ENCODE measurements around the gene AUTS2. TPM values are rescaled to one million over a fixed set of nuclear protein-coding genes. Genes with fewer than 3 reads are reported as not detected.

Gene AUTS2
- total and polyA plus RNA-seq, 2 of the 8 experiments (the other 6 are each of a cell fraction or from before 2014, with no cell fraction given): 25.9 to 101 TPM

- Histone ChIP-seq H2AFZ (ENCODE audit: low read length) (no peak overlapping the region), H2AK5ac (ENCODE audit: low read depth, low read length) (no peak overlapping the region), H2BK15ac (ENCODE audit: low read length) (no peak overlapping the region), H4K8ac (ENCODE audit: extremely low read depth, insufficient read depth, low read length) (no peak overlapping the region), H3K27me3 (replicated peaks in 1 of 4; ENCODE audit: control insufficient read depth in 3 of 4, extremely low read depth in 1 of 4, insufficient read depth in 3 of 4, low read length in 3 of 4) (no peaks in the 10 kb centered on the region), H4K20me1 (replicated peaks in 1 of 2; ENCODE audit: control insufficient read depth in 1 of 2, insufficient read depth in 2 of 2, low read length in 2 of 2) (no peaks in the 10 kb centered on the region), H3K4me3 (ENCODE audit: extremely low read depth in 1 of 4, insufficient read depth in 2 of 4, low read depth in 3 of 4, low read length in 4 of 4) (no peak overlapping the region), H3K9ac (replicated peaks in 1 of 4; ENCODE audit: extremely low read depth in 1 of 4, low read depth in 3 of 4, low read length in 3 of 4) (no peak overlapping the region), H3K79me2 (ENCODE audit: control insufficient read depth in 1 of 2, insufficient read depth in 2 of 2, low read length in 2 of 2) (no peaks in the 10 kb centered on the region), H3K4me2 (ENCODE audit: insufficient read depth in 1 of 2, low read depth in 2 of 2, low read length in 2 of 2) (no peak overlapping the region), H3K4me1 (replicated peaks in 1 of 4; ENCODE audit: control insufficient read depth in 3 of 4, insufficient read depth in 4 of 4, low read length in 3 of 4) (peaks cover 0 to 10% (median 6%) of the 10 kb centered on the region in 4 experiments; a peak in 3 of 7 replicates), H3K9me3 (ENCODE audit: insufficient read depth in 2 of 2, low read depth in 1 of 2, low read length in 1 of 2) (no peaks in the 10 kb centered on the region), H3K56ac (replicated peaks; ENCODE audit: insufficient read length, low read depth, low read length) (no peak overlapping the region), H3K14ac (ENCODE audit: insufficient read length) (no peak overlapping the region), H3K79me1 (ENCODE audit: low read depth, low read length) (no peaks in the 10 kb centered on the region), H2BK5ac (ENCODE audit: low read depth, low read length) (no peak overlapping the region), H2BK20ac (ENCODE audit: low read length) (no peak overlapping the region), H3K18ac (ENCODE audit: extremely low read depth, low read length) (no peak overlapping the region), H2BK120ac (replicated peaks; ENCODE audit: low read depth, low read length) (no peak overlapping the region), H3K36me3 (ENCODE audit: control insufficient read depth in 2 of 4, insufficient read depth in 4 of 4, low read length in 3 of 4) (no peaks in the 10 kb centered on the region), H4K91ac (replicated peaks; ENCODE audit: insufficient read length, low read length) (no peak overlapping the region), H3K23ac (ENCODE audit: insufficient read length) (no peak overlapping the region), H3K23me2 (ENCODE audit: low read depth, low read length) (no peaks in the 10 kb centered on the region), H3K4ac (replicated peaks; ENCODE audit: insufficient read length, low read depth, low read length) (no peak overlapping the region), H2BK12ac (ENCODE audit: low read depth, low read length) (no peak overlapping the region), H3K27ac (ENCODE audit: low read depth, low read length) (no peak overlapping the region), H4K5ac (ENCODE audit: insufficient read length, low read depth, low read length) (no peak overlapping the region)
- CTCF ChIA-PET (ENCODE audit: partially characterized antibody): interaction anchor here (0.5 to 1.7 kb wide), 12 partner anchors 12 to 141 kb away, joined by 3 to 6 read pairs (median 3); no protein-coding TSS in a partner anchor
- TF ChIP-seq RAD21 (IDR thresholded peaks at IDR 0.05 in 1 of 2, conservative IDR thresholded peaks at IDR 0.05 in 1 of 2; ENCODE audit: low read depth in 2 of 2, low read length in 2 of 2) (peak; percentile 24 to 45), TAF1 (IDR thresholded peaks at IDR 0.05; ENCODE audit: low read depth, low read length) (no peak), ASH2L (IDR thresholded peaks at IDR 0.05; ENCODE audit: low read length) (no peak)
- TF ChIP-seq, protein P1, sequence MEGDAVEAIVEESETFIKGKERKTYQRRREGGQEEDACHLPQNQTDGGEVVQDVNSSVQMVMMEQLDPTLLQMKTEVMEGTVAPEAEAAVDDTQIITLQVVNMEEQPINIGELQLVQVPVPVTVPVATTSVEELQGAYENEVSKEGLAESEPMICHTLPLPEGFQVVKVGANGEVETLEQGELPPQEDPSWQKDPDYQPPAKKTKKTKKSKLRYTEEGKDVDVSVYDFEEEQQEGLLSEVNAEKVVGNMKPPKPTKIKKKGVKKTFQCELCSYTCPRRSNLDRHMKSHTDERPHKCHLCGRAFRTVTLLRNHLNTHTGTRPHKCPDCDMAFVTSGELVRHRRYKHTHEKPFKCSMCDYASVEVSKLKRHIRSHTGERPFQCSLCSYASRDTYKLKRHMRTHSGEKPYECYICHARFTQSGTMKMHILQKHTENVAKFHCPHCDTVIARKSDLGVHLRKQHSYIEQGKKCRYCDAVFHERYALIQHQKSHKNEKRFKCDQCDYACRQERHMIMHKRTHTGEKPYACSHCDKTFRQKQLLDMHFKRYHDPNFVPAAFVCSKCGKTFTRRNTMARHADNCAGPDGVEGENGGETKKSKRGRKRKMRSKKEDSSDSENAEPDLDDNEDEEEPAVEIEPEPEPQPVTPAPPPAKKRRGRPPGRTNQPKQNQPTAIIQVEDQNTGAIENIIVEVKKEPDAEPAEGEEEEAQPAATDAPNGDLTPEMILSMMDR (IDR thresholded peaks at IDR 0.05; ENCODE audit: control extremely low read depth in 1 of 3, insufficient read depth in 1 of 3, low read depth in 1 of 3, low read length in 3 of 3): peak in 1 of 3 experiments; percentile 44; a peak in 1 of 4 replicates
- no peak for DNase-seq (ENCODE audit: low read depth in 1 of 2, low spot score in 2 of 2)
- POLR2A ChIA-PET (ENCODE audit: partially characterized antibody): no interaction called here
- FAIRE-seq: peak; percentile 39
- WGBS, 2 experiments (ENCODE audit: extremely low coverage in 1 of 2, insufficient coverage in 1 of 2, insufficient read length in 1 of 2, insufficient replicate concordance in 2 of 2, low coverage in 1 of 2, low lambda C conversion rate in 2 of 2, missing lambda C conversion rate in 1 of 2): 52% methylated on average over 4 of the region's 4 CpGs; no CpG with 5 or more reads in 1 of the 2 experiments
Measured at GRCh38 chr7:69677054-69677852, 79.0 kb downstream of the AUTS2 start.
